ENCODE measurements around the gene AGBL5. TPM values are rescaled to one million over a fixed set of nuclear protein-coding genes. Genes with fewer than 3 reads are reported as not detected.

Gene AGBL5
- total and polyA plus RNA-seq, 9 of the 15 experiments (the other 6 are each of a cell fraction or from before 2014, with no cell fraction given): 3.3 to 52.7 (median 26.2) TPM

DNA sequence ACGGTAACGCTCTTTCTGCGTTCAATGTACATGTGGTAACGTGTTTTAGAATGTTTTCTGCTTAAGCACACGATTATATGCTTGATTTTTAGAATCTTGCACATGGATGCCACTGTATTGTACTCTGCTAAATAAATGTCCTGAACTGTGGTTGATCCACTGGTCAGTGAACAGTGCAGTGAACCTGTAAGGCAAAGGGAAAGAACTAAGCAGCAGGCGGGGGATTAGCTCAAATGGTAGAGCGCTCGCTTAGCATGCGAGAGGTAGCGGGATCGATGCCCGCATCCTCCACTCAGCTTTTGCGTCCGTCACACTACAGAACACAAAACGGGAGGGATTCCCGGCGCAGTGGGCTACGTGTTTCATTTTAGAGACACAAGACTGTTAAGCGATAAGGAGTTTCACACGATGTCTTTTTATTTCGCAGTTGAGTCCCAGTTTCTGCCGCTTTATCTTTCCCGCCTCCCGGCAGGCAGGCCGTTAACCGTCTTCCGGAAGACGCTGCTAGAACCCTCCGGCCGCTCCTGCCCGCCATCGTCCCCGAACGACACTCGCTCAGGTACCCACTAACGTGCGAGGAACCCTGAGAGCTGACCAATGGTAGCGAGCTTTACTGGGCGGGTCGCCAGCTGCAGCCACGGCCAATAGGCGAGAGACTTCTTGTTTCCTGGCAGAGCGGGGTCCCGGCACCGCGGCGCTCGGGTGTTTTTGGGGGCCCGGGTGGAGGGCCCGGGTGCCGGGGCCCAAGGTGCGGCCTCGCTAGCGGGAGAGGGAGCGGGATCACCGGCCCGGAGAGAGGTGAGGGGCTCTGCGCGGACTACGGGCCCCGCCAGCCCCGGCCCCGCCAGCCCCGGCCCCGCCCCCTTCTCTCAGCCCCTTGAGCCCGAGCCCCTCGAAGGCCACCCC lies at the start of gene AGBL5 (continued):
- TF ChIP-seq ELF2 (CRISPR knock-in tag; IDR thresholded peaks at IDR 0.05) (0 out of 2 replicates have a peak, but pooled peaks have one; percentile 50), CSDE1 (IDR thresholded peaks at IDR 0.05) (peak in 1 of 2 experiments; percentile 83; a peak in 2 of 4 replicates), NFRKB (IDR thresholded peaks at IDR 0.05; ENCODE audit: low read depth) (peak; percentile 84), SRSF7 (optimal IDR thresholded peaks at IDR 0.05; ENCODE audit: low read depth, low read length) (no peak), ATF6 (CRISPR knock-in tag; IDR thresholded peaks at IDR 0.05) (peak; percentile 94), CLOCK (CRISPR knock-in tag; IDR thresholded peaks at IDR 0.05; ENCODE audit: borderline replicate concordance) (no peak), ATF3 (IDR thresholded peaks at IDR 0.05) (no peak), ATF3 (CRISPR knock-in tag; conservative IDR thresholded peaks at IDR 0.05) (peak; percentile 70), BACH1 (tag; IDR thresholded peaks at IDR 0.05) (no peak), FIP1L1 (IDR thresholded peaks at IDR 0.05; ENCODE audit: low read depth, low read length, poor library complexity, severe bottlenecking) (peak; percentile 66), LCOR (CRISPR knock-in tag; IDR thresholded peaks at IDR 0.05) (peak; percentile 89), L3MBTL2 (IDR thresholded peaks at IDR 0.05) (peak; percentile 100), KDM5B (IDR thresholded peaks at IDR 0.05; ENCODE audit: insufficient replicate concordance, low read depth, low read length) (peak; percentile 56), TAF7 (tag; IDR thresholded peaks at IDR 0.05) (peak; percentile 56; the same call in 1 of the 2 replicates), MLLT1 (IDR thresholded peaks at IDR 0.05) (peak in 1 of 2 experiments; percentile 20; a peak in 1 of 4 replicates), ZNF589 (CRISPR knock-in tag; IDR thresholded peaks at IDR 0.05; ENCODE audit: low read depth) (no peak; the same call in 1 of the 2 replicates)
